Activated CD4-positive, alpha-beta T cell treated with anti-CD3 and anti-CD28 coated beads, Interleukin-2, amount 50 U/mL, for 48 hours (primary cell): ENCODE results near the gene PITPNM1.
"Not testable (repeated sequence)": the region's sequence is repeated elsewhere in the genome, so short reads cannot be mapped to it uniquely, and the experiment has no call there.

Experiments used
- DNase-seq, 2 experiments: peaks; one replicate each; pipeline ENCODE4 v3.0.0-alpha.2; 2020

The PITPNM1 gene

DNA sequence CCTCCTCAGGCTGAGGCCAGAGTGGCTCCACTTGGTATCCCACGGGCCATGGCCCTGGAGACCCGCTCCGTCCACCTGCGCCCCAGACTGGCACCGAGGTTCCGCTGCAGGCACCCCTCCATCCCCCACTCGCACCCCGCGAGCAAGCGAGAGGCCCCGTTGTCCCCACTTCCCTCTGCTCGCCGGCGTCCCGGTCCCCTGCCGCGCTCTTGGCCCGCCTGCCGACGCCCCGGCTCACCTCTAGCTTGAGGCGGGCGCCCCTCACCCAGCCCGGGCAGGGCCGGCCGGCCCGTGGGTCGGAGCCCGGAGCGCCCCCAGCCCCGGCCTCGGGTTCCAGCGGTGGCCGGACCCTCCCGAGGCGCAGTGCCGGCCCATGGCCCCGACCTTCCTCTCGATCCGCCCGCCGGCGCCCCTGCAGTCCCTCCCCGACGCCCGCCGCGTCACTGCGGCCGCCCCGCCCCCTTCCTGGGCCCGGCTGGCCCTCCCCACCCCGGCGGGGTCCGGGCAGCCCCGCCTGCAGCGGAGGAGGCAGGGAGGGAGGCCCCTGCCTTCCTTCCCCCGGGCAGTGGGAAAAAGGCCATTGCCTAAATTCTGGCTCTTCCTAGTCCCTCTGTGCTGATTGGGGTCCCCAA, at the start of gene PITPNM1:
TSS of gene PITPNM1 (minus strand) at position 414 of the 632 bp plus-strand sequence. CDS start 1,183 bp downstream, outside the sequence.
- DNase-seq: peak; percentile 82 to 84

DNA sequence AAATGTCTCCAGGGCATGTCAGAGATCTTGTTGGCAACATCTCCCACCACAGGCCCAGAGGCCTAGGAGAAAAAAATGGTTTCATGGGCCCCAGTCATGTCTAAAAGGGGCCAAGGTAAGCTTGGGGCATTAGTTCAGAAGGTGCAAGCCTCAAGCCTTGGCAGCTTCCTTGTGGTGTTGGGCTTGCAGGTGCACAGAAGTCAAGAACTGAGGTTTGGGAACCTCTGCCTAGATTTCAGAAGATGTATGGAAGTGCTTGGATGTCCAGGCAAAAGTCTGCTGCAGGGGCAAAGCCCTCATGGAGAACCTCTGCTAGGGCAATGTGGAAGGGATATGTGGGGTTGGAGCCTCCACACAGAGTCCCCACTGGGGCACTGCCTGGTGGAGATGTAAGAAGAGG, 46.5 kb upstream of the PITPNM1 start:
- not testable (repeated sequence) for DNase-seq

DNA sequence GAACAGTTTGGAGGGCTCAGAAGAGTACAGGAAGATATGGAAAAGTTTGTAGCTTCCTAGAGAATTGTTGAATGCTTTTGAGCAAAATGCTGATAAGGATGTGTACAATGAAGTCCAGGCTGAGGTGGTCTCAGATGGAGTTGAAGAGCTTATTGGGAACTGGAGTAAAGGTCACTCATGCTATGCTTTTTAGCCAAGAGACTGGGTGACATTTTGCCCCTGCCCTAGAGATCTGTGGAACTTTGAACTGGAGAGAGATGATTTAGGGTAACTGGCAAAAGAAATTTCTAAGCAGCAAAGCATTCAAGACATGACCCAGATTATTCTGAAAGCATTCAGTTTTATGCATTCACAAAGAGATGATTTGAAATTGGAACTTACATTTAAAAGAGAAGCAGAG, 46.0 kb upstream of the PITPNM1 start:
- no peak for DNase-seq

DNA sequence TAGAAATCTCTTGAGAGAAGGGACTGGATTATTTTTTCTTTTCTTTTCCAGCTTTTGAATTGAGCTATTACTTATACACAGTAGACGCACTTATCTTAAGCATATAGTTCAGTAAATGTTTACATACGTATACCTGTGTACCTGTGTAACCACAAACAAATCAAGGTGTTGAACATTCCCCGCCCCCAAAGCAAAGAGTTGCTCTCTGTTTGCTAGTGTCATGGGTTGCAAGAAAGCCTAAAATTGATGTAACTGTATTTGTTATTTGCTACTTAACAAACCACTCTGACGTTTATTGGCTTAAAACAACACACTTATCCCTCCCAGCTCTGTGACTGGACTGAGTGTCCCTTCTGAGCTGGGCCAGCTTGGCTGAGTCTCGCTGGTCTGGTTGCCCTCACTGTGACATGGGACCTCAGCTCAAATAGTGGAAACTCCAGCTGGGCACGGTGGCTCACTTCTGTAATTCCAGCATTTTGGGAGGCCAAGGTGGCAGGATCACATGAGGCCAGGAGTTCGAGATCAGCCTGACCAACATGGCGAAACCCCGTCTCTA, 43.5 kb upstream of the PITPNM1 start:
- DNase-seq: no peak

DNA sequence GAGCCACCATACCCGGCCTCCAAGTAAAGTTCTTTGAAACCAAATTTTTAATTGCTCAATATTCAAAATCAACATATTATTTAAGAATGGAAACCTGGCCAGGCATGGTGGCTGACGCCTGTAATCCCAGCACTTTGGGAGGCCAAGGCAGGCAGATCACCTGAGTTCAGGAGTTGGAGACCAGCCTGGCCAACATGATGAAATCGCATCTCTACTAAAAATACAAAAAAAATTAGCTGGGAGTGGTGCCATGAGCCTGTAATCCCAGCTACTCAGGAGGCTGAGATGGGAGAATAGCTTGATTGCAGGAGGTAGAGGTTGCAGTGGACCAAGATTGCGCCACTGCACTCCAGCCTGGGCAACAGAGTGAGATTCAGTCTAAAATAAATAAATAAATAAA, 42.9 kb upstream of the PITPNM1 start:
- not testable (repeated sequence) for DNase-seq

DNA sequence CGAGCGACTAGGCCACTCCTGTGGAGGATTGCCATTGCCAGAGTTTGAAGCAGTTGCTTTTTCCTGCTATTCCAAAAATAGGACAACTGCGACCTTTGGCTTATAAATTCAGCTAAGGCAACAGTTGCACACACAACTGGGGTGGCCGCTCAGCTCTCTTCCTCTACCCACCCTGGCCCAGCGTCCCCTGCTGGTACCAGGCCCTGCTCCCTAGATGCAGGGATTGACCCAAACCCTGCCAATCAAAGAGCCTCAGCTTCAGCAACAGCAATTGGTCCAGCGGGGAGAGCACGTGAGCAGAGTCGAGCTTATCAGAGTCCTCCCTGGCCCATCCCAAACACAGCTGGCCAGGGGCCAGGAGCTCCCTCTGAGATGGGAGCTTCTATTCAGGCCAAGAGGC, 40.1 kb upstream of the PITPNM1 start:
- DNase-seq: no peak

DNA sequence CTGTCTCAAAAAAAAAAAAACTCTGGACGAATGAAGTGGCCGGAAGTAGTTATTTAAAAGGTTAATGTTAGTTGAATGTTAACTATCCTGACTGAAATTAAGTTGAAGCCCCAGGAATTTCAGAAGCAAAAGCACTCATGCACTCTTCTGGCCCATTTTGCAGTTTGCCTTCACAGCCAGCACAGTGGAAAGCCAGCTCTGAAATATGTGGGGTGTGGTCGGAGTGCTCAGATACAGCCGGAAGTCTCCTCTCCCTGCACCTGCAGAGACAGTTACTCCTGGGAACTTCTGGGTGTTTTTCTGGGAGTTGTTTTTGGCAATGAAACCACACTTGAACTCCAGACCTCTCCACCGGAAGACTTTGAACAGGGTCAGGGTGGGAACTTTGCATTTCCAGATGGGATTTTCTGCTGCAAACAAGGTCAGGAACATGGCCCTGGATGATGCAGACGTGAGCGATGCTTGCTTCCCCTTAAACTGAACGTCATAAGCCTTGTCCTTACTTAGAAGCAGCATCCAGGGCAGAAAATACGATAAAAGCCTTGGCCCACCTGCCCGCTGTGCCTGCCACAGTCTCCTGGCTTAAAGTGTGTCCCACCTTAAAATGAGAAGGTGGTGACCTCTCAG, 39.6 kb upstream of the PITPNM1 start:
- DNase-seq: no peak

DNA sequence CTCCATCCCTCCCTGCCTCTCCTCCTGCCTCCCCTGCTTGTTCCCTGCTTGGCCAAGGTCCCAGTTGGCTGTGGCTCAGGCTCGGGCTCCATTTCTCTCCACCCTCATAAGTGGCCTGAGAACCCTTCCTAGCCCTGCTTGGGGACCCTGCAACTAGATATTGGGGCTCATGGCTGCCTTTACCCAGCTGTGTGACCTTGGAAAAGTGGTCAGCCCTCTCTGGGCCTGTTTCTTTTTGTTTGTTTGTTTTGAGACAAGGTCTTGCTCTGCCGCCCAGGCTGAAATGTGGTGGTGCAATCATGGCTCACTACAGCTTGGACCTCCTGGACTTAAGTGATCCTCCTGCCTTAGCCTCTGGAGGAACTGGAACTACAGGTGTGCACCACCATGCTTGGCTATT, 38.4 kb upstream of the PITPNM1 start:
- DNase-seq: no peak

DNA sequence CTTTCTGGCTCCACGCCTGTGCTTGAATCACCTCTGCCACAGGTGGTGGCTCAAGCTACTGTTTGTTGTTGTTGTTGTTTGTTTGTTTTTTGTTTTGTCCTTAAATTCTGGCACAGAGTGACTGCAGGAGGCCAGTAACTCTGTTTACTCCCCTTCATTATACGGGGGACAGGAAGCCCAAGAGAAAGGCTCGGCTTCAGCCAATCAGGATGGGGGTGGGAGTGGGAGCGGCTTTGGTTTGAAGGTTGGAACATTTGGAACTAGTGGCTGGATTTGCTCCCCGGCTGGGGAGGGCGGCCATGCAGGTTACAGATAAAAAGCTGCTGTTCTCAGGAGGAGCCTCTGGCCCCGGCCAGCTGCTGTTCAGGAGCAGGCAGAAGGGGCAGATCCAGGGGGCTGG, 37.8 kb upstream of the PITPNM1 start:
- no peak for DNase-seq

DNA sequence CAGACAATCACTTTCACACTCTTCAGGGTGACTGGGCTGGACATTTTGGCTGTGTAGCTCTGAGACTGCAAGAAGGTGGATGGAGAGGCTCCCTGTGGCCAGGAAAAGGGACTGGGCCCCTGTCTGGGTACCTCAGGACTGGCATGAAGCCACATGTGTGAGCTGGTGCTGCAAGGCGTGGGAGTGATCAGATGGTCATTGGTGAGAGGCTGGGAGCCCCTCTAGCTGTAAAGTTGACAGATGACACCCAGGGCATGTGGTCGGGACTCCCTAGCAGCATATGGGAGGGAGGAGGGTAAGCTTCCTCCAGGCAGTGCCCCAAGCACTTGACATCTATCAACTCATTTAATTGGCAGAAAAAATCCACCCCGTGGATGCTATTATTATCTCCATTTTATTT, 37.0 kb upstream of the PITPNM1 start:
- no peak for DNase-seq

DNA sequence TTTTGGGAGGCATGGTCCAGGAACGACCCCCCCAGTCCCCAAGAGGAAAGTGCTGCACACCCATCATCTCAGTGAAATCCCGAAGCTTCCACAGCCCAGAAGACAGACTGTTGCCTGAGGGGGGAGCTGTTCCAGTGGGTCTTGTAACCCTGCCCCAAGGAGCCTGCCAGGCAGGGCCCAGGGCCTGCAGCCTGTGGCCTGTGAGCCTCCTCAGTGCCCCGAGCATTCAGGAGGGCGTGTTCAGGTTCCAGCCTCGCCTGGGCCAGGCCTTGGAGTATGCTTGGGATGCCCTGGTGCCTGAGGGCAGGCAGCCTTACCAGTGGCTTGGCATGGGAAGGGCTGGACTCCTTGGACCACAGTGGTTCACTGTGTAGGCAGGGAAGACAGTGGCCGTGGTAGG, 36.0 kb upstream of the PITPNM1 start:
- no peak for DNase-seq

DNA sequence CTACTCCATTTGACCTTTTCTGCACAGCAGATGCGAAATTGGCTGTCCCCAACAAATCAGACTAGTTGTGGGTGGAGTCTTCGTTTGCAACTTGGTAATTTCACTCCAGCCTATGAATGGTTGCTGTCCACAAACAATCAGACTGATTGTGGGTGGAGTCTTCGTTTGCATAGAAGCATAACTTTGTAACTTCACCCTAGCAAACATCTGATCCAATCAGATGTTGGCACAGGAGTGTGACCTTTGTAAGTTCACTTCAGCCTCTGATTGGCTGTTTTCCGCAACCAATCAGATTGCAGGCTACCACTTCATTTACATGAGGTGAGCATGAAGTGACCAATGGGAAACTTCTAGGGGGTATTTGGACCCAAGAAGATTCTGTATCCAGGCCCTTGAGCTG, 34.4 kb upstream of the PITPNM1 start:
- DNase-seq: no peak

DNA sequence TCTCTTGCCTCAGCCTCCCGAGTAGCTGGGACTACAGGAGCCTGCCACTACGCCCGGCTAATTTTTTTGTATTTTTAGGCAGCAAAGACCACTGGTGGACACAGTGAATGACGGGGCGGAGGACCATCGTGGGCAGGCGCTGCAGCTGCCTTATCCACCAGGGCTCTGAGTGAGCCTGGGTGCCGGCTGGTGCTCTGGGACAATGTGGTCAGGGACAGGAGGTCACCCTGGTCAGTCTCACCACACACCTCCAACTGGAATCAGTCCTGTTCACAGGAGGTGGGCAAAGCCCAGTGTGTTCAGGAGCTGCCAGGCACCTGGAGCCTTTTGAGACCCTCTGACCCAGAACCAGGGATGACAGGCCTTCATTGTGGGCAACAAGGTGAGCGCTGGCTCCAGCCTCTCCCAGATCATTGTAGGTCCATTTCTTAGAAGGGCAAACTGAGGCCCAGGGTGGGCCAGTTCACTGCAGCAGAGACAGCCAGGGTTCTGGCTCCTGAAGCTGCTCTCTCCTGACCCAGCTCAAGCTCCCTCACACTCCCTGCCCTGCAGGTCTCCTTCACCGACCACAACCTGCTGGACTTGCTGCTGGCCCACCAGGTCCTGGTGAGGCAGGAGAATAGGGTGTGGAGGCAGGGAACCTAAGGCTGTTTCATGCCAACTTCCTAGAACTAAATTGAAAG, 33.8 kb upstream of the PITPNM1 start:
- DNase-seq: no peak

DNA sequence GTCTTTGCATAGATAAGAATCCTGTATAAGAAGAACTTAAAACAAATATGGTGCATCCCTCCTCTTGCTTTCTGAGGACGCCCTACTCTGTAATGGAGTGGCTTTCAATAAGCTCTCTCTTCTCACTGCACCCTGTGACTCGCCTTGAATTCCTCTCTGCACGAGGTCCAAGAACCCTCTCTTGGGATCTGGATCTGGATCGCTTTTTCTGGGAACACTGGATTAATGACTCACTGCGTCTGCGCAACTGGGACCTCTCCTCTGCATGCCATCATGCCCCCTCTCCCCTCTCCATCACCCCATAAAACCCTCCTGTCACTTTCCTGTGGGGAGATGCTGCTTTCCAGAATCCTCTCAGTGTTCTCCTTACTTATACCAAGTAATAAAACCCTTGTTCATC, 33.1 kb upstream of the PITPNM1 start:
- no peak for DNase-seq

DNA sequence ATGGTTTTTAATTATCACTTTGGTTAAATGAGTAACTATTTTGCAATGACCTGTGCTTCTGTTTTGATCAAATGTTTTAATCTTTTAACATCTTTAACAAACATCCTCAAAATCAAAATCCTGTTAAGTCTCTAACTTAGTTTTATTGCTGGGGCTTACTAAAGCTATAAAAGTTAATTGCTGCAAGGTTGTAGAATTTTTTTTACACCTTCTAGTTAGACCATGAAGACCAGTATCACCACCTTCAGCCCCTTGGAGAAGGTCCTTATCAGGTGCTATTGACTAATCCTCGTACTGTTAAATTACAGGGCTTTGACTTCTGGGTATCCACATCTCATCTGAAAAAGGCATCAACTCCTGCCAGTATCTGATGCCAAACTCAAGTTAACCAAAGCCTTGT, 30.4 kb upstream of the PITPNM1 start:
- no peak for DNase-seq

DNA sequence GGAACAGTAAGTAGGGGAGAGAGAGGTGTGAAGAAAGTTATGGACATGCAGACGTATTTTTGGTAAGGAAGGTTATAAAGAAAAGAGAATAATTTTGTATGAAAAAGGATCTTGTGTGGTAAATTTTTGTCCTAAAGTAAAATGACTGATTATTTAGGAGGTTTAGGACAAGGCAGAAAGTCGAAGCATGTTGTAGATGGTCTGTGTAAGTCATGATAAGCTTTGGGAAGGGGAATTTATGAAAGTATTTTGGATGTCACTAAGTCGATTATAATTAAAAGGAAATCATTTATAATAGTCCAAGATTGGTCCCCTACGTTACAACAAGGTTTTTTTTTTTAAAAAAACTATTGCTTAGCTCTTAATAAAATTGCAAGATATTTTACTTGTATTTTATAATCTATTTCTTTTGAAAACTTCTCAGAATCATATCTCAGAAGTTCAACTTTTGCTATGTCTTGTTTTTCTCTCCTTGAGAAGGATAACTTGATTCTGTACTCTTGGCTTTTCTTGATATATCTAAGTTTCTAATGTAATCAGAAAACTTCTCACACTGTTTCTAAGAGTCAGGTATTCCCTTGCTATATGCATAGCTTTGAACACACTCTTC, 29.0 kb upstream of the PITPNM1 start:
- DNase-seq: no peak

DNA sequence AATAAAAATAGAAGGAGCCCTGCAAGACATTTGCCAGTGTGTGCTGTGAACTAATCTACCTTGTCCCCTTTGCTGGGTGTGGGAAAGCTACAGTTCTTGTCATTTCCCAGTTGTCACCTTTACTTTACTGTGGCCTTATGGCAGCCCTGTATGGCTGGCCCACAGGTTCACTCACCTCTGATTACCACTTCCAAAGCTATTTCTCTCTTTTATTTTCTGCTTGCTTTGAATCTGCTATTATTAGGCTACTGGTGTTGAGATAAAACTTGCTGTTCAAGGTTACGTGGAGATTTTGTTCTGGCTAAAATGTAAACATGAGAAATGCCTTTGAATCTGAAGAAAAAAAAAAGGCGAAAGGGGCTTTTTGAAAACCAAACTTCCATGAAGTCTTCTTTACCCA, 27.7 kb upstream of the PITPNM1 start:
- DNase-seq: no peak

DNA sequence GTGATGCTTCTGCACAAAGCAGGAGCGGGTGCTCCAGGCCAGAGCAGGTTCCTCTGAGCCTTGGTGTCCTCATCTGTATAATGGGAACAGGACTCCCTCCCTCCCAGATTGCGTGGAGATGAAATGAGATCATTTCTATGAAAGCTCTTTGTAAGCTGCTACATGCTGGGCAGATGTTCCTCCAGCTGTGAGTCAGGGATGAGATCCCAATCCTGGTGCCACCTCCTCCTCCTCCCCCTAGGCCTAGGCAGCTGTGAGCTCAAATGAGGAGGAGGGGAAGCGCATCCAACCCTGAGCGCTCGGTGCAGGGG, 25.1 kb upstream of the PITPNM1 start:
- DNase-seq: no peak

DNA sequence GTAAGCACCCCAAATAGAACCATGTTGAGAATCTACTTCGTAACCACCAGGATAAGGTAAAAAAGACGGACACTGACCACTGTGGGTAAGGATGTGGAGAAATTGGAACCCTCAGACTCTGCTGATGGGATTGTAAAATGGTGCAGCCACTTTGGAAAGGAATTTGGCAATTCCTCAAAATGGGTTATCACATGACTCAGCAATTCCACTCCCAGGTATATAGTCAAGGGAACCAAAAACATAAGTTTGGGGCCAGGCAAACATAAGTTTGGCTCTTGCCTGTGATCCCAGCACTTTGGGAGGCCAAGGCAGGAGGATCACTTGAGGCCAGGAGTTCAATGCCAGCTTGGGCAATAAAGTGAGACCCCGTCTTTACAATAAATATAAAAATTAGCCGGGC, 23.2 kb upstream of the PITPNM1 start:
- DNase-seq: no peak

DNA sequence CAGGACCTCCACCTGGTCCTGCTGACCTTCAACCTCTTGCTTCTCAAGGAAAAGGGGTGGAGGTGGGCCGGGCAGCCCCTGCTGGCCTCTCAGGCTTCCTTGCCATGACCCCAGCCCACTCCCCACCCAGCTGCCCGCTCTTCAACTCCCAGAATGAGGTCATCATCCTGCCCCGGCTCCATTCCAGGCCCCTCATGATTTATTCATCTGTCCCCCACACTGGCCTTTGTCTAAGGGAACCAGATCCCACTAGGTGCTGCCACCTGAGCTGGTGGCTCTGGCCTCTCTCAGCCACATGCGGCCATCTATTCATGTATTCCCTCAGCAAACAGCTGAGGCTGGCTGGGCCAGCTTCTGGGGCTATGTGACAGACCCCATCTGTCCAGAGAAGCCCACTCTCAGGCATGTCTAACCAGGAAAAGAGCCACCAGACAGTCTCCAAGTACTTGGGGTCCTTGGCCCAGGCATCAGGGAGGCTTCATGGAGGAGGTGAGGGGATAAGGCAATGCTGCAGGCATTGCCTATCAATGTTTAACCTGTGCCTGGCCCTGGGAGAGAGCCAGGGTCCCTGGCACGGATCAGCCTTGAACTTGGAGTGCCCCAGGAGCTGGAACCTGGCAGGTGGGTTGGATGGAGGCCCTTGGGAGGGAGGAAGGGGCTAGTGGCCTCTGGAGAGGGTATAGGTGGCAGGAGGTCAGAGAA, 20.3 kb upstream of the PITPNM1 start:
- no peak for DNase-seq

DNA sequence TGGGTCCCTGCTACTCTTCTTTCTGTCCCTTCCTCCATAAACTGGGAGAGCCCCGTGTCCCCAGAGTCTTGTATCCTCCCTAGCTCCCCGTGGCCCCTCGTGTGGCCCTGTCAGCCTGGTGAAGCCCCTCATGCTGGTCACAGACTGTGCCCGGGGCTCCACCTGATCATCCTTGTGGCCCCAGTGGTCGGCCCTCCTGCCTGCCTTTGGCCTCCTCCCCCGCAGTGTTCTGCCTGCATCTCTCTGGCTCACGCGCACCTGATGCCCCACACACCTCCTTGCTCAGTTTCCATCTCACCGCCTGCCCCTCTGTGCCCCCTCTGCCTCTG, 19.3 kb upstream of the PITPNM1 start:
- no peak for DNase-seq

DNA sequence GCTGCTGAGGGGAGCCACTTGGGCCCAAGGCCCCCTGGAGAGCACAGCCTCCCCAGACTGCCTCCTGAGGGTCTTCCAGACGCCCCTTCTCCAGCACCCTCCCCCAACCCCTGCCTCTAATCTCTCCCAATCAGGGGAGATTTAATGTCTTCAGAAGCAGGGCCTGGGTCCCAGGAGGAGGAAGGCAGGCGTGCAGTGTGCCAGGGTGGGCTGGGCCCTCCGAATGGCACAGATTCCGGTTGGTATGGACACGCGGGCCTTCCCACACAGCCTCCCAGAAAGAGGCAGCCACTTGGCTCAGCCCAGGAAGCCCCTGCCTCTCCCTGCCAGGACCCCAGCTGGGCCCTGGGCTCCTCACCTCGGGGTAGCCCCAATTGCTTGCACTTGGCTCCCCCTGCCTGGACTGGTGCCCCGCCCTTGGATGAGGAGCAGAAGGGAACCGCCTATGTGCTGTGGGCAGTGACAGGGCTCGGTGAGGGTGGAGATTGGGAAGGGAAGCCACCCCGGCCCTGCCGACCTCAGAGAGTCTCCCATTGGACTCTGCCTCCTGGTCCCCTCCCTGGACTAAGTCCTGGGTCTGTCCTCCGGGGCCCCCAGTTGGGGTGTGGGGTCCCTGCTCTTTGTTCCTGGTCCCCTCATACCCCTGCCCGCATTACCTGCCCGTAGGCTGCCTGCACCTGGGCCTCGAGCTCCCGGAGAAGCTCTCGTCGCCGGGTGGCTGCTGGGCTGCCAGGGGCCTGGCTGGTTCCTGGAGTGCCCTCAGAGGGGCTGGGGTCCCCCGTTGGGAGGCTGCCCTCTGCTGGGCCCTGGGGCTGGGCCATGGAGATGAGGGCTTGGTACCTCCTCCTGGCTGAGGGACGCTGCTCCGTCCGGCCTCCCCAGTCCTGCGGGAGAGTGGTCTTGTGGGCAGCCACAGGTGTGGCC, 18.7 kb upstream of the PITPNM1 start:
- DNase-seq: no peak
